Mesothelial cell of epicardium (in vitro differentiated cells): ENCODE measurements around the gene PSMC5. TPM values are rescaled to one million over a fixed set of nuclear protein-coding genes. Genes with fewer than 3 reads are reported as not detected.

ENCODE experiments used
- DNase-seq, 2 experiments: peaks; one replicate each; pipeline ENCODE4 v3.0.0; 2021; ENCODE audit warnings: low spot score in 2 of 2; ENCODE audit not compliant: unreplicated experiment in 2 of 2
- H3K27ac Mint-ChIP-seq: 2 replicates; pipeline ENCODE4 v1.8.0; 2021; ENCODE audit warnings: mixed read lengths
- H3K27me3 Mint-ChIP-seq: 2 replicates; pipeline ENCODE4 v1.8.0; 2021; ENCODE audit warnings: low read depth, mixed read lengths
- H3K36me3 Mint-ChIP-seq: 2 replicates; pipeline ENCODE4 v1.8.0; 2021; ENCODE audit warnings: mixed read lengths
- H3K4me1 Mint-ChIP-seq: 2 replicates; pipeline ENCODE4 v1.8.0; 2021; ENCODE audit warnings: mixed read lengths
- H3K4me3 Mint-ChIP-seq: 2 replicates; pipeline ENCODE4 v1.8.0; 2021; ENCODE audit warnings: mild to moderate bottlenecking, moderate library complexity, mixed read lengths
- H3K9me3 Mint-ChIP-seq: 2 replicates; pipeline ENCODE4 v1.8.0; 2021; ENCODE audit warnings: mixed read lengths
- total RNA-seq: library from RNA; stranded (reverse); gene quantifications from 3 replicates; pipeline ENCODE4 v1.2.1, GENCODE V29; 2021
- TF ChIP-seq, protein P1 (sequence below): fragments of 200-600 bp; sonication (generic); IDR thresholded peaks from one replicate; pipeline ENCODE4 v1.5.0; 2021; ENCODE audit warnings: antibody characterized with exemption; ENCODE audit not compliant: unreplicated experiment

Gene PSMC5
- total RNA-seq, 1 donor from 2014 or later = 76.5 TPM

DNA sequence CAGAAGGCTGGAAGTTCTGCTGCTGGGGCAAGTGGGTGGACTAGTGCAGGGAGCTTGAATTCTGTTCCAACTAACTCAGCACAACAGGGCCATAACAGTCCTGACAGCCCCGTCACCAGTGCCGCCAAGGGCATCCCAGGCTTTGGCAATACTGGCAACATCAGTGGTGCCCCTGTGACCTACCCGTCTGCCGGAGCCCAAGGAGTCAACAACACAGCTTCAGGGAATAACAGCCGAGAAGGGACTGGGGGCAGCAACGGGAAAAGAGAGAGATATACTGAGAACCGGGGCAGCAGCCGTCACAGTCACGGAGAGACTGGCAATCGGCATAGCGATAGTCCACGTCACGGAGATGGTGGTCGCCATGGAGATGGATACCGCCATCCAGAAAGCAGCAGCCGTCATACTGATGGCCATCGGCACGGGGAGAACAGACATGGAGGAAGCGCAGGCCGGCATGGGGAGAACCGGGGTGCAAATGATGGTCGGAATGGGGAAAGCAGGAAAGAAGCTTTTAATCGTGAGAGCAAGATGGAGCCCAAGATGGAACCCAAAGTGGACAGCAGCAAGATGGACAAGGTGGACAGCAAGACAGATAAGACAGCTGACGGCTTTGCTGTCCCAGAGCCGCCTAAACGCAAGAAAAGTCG lies 9.4 kb upstream of the PSMC5 start:
- no peaks in the 10 kb centered on the region for H3K27me3 Mint-ChIP-seq
- TF ChIP-seq, protein P1, sequence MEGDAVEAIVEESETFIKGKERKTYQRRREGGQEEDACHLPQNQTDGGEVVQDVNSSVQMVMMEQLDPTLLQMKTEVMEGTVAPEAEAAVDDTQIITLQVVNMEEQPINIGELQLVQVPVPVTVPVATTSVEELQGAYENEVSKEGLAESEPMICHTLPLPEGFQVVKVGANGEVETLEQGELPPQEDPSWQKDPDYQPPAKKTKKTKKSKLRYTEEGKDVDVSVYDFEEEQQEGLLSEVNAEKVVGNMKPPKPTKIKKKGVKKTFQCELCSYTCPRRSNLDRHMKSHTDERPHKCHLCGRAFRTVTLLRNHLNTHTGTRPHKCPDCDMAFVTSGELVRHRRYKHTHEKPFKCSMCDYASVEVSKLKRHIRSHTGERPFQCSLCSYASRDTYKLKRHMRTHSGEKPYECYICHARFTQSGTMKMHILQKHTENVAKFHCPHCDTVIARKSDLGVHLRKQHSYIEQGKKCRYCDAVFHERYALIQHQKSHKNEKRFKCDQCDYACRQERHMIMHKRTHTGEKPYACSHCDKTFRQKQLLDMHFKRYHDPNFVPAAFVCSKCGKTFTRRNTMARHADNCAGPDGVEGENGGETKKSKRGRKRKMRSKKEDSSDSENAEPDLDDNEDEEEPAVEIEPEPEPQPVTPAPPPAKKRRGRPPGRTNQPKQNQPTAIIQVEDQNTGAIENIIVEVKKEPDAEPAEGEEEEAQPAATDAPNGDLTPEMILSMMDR = no peak
- no peaks in the 10 kb centered on the region for H3K4me1 Mint-ChIP-seq
- H3K9me3 Mint-ChIP-seq = no peaks in the 10 kb centered on the region
- H3K36me3 Mint-ChIP-seq = peaks cover 49% of the 10 kb centered on the region
- DNase-seq = no peak
- H3K27ac Mint-ChIP-seq = no peak overlapping the region
- H3K4me3 Mint-ChIP-seq = no peak overlapping the region

DNA sequence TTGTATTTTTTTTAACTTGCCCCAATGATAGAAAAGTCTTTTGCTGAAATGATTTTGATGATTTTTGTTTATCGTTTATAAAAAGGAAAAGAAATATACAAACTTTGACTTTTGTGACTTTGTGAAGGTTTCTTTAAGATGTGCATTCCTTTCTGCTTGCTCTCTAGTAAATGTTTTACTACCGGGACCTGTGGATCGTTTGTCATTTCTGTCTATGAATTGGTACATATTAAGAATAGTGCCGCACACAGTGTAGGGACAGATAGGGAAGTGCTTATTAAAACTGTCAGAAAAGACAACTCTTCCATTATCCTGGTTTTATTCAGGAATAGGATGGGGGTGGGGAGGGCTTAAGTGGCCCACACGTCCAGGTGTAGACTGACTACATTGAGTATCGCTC lies 8.1 kb upstream of the PSMC5 start:
- Mint-ChIP-seq H3K27me3 (no peaks in the 10 kb centered on the region), H3K36me3 (peaks cover 49% of the 10 kb centered on the region), H3K27ac (no peak overlapping the region), H3K4me3 (no peak overlapping the region), H3K4me1 (no peaks in the 10 kb centered on the region), H3K9me3 (no peaks in the 10 kb centered on the region)
- TF ChIP-seq, protein P1 = no peak
- DNase-seq = no peak

- no peak overlapping the region for H3K27ac Mint-ChIP-seq
- no peak overlapping the region for H3K4me3 Mint-ChIP-seq
- TF ChIP-seq, protein P1 = no peak
- H3K36me3 Mint-ChIP-seq = peaks cover 51% of the 10 kb centered on the region
- H3K4me1 Mint-ChIP-seq = no peaks in the 10 kb centered on the region
- H3K27me3 Mint-ChIP-seq = no peaks in the 10 kb centered on the region
- DNase-seq = no peak
- no peaks in the 10 kb centered on the region for H3K9me3 Mint-ChIP-seq
Observed at GRCh38 chr17:63819585-63820537, 7.4 kb upstream of the PSMC5 start.

- Mint-ChIP-seq H3K9me3 (no peaks in the 10 kb centered on the region), H3K27ac (no peak overlapping the region), H3K27me3 (no peaks in the 10 kb centered on the region), H3K4me3 (no peak overlapping the region), H3K4me1 (peaks cover 8% of the 10 kb centered on the region), H3K36me3 (peaks cover 44% of the 10 kb centered on the region)
- TF ChIP-seq, protein P1 = no peak
- DNase-seq = no peak
Observed at GRCh38 chr17:63820963-63821561, 6.2 kb upstream of the PSMC5 start.

DNA sequence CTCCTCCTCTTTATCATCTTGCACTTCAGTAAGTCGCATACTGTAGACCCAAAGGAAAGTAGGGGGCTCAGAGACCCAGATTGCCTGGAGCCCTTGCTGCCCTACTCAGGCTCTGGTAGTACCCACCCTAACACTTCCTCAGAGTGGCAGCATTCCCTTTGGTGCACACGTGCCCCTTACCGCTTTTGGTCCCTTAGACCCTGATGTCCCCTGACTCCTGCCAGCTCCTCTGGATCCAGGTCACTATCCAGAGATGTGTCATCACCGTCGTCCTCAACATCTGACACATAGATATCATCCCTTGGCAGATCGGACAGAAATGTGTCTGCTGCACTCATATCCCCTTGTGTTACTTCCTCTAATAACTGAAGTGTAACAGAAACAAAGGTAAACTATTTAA lies 5.4 kb upstream of the PSMC5 start:
- peak overlapping the region; percentile 52 for H3K27ac Mint-ChIP-seq
- H3K4me3 Mint-ChIP-seq = no peak overlapping the region
- TF ChIP-seq, protein P1 = no peak
- H3K9me3 Mint-ChIP-seq = no peaks in the 10 kb centered on the region
- H3K4me1 Mint-ChIP-seq = peaks cover 12% of the 10 kb centered on the region
- no peak for DNase-seq
- no peaks in the 10 kb centered on the region for H3K27me3 Mint-ChIP-seq
- peaks cover 44% of the 10 kb centered on the region for H3K36me3 Mint-ChIP-seq
